ENCODE results near the gene ELOVL6. TPM values are rescaled to one million over a fixed set of nuclear protein-coding genes. Genes with fewer than 3 reads are reported as not detected.

The ELOVL6 gene
- total and polyA plus RNA-seq, 12 donors = 0.84 to 7.7 (median 2.8) TPM

DNA sequence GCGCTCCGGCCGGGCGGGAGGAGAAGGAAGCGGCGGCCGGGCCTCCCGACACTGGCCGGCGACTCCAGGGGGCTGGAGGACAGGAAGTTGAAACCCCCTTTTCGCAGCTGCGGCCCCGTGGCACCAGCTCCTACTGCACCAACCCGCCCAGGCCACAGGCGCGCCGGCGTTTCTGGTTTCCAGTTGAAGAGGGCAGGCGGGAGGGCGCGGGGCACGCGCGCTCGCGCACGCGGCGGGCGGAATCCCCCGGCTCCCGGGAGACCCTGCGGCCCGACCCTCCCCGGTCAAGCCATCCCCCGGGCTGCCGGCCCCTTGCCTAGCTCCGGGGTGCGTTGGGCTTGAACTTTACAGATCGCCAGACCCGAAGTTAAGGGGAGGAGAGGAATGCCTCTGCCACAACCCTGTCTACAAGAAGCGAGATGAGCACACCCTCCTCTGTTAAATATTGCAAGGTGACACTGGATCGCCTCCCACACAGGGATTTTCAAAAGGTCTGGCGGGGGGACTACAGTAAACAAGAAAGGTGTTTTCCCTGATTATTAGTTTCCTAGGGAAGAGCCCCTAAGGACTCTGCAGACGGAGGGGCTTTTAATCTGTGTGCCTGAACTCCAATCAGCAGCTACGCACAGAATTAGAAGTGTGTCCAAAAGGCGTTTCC is 1.4 kb downstream of the ELOVL6 start:
- peaks cover 0 to 22% (median 7%) of the 10 kb centered on the region in 9 donors for H3K4me1 ChIP-seq
- DNase-seq (peak in 1 of 2 donors; percentile 34), ATAC-seq (peak; percentile 31 to 79 (median 46))
- peak overlapping the region; percentile 39 to 91 (median 87) for H3K27ac ChIP-seq
- intact Hi-C loops (cut with DNase I) = loop anchor here in 2 of 10 donors (5.0 kb wide), 1 partner anchor 145 kb away; no protein-coding TSS in a partner anchor
- H3K9me3 ChIP-seq = no peaks in the 10 kb centered on the region
- peaks cover 0 to 7% (median 0%) of the 10 kb centered on the region in 7 donors for H3K27me3 ChIP-seq
- no peak for TF ChIP-seq CTCF (IDR thresholded peaks at IDR 0.05)
- 0 to 1% methylated on average over 37 to 47 of the region's 47 CpGs for WGBS, 2 donors
- no peaks in the 10 kb centered on the region for H3K36me3 ChIP-seq
- peak overlapping the region; percentile 68 to 95 (median 87) for H3K4me3 ChIP-seq

DNA sequence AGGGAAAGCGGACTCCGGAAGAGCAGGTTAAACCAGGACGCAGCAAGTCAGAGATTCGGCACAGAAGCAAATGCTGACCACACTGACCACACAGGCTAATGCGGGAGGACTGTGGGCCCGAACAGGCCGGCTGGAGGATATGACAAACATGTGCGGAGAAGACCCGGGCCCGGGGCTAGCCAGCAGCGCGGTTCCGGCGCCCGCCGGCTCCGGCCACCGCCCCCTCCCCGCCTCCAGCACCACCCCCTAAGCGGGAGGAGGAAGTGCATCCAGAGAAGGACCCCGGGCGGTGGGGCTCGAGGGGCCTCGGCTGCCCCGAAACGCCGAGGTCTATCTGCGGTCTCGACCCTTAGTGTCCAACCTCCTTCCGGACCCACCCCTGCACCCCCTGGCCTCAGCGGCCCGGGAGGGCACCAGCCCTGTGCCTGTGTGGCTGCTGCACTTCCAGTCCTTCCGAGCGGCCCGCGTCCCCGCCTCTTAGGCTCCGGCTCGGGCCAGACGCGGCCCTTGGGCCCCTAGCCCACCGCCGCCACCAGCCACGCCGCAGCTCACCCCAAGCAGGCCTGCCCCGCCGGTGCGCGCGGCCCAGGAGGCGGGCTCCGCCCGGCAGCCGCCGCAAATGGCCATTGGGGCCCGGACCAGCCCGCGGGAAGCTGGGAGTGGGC is 2.1 kb downstream of the ELOVL6 start:
- Histone ChIP-seq H3K36me3 (no peaks in the 10 kb centered on the region), H3K27ac (peak overlapping the region; percentile 39 to 91 (median 87)), H3K4me3 (peak overlapping the region; percentile 68 to 95 (median 87)), H3K27me3 (peaks cover 0 to 7% (median 0%) of the 10 kb centered on the region in 7 donors), H3K9me3 (no peaks in the 10 kb centered on the region), H3K4me1 (peaks cover 0 to 22% (median 7%) of the 10 kb centered on the region in 9 donors)
- no peak for TF ChIP-seq CTCF (IDR thresholded peaks at IDR 0.05)
- intact Hi-C loops (cut with DNase I) = loop anchor here in 2 of 10 donors (5.0 kb wide), 1 partner anchor 144 kb away; no protein-coding TSS in a partner anchor
- WGBS, 2 donors = 0% methylated on average over 50 to 58 of the region's 58 CpGs
- DNase-seq (peak; percentile 48 to 52), ATAC-seq (peak; percentile 68 to 90 (median 78))

DNA sequence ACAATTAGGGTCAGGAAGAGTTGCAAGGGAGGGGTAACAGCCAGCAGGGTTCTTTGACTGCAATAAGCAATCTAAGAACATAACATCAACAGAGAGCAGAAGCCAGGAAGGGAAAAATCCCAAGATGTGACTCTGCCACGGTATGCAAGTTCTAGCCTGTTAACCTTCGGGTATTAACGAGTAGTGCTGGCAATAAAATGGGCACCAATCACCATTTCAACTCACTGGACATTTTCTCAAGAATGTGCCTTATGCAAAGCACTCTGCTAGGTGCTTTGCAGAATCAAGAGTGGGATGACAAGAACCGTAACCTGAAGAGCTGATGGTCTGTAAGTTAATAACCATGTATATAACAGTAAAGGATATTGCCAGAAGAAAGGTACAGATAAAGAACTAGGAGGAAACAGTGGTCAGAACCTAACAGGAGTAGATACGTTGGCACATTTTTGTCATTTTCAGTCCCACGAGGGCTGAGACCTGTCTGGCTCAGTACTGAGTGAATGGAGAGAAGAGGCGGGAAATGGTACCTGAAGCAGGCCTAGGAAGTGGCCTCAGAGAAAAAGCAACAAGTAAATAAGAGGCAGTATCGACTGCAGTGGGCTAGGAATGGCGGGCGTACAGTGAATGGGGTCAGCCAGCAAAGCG is 2.7 kb downstream of the ELOVL6 start:
- peak in 2 of 8 donors; percentile 1 to 3 for ATAC-seq
- Histone ChIP-seq H3K4me3 (peak overlapping the region; percentile 68 to 95 (median 87)), H3K36me3 (no peaks in the 10 kb centered on the region), H3K4me1 (peaks cover 0 to 22% (median 7%) of the 10 kb centered on the region in 9 donors), H3K27me3 (peaks cover 0 to 7% (median 0%) of the 10 kb centered on the region in 7 donors), H3K9me3 (no peaks in the 10 kb centered on the region), H3K27ac (peak overlapping the region in 9 of 10 donors; percentile 69 to 91 (median 88))
- no peak for TF ChIP-seq CTCF (IDR thresholded peaks at IDR 0.05)
- no peak for DNase-seq
- intact Hi-C loops (cut with DNase I) = loop anchor here in 2 of 10 donors (5.0 kb wide), 1 partner anchor 143 kb away; no protein-coding TSS in a partner anchor
- 32 to 34% methylated on average over 11 of the region's 11 CpGs for WGBS, 2 donors
